HEK293 (cell line): ENCODE results near the gene MUC5AC.

Experiments
- CTCF ChIA-PET: fragments of 350-600 bp; formaldehyde crosslinking; extraction: SDS; loops from one replicate; lab custom pipeline; 2021; ENCODE audit warnings: antibody characterized with exemption; lab: Yijun Ruan, JAX
- POLR2A ChIA-PET: fragments of 300-600 bp; formaldehyde crosslinking; extraction: SDS; loops from one replicate; lab custom pipeline; 2020; ENCODE audit warnings: antibody characterized with exemption, inconsistent platforms; lab: Yijun Ruan, JAX
- H3K27ac ChIP-seq: fragments of 200-500 bp; sonication (Bioruptor generic); 2 replicates; pipeline ENCODE4 v1.5.1; 2014; ENCODE audit warnings: low read depth, low read length, control low read depth, inconsistent platforms; ENCODE audit errors: extremely low read depth
- H3K36me3 ChIP-seq, 2 experiments: fragments of 200-500 bp in 1 of 2; sonication (Bioruptor generic) in 1 of 2; 1 replicate in 1 of 2; 2 replicates in 1 of 2; pipeline ENCODE4 v1.5.1; 2014 to 2017; ENCODE audit warnings: inconsistent platforms in 2 of 2, low read length in 2 of 2; ENCODE audit not compliant: control insufficient read depth in 2 of 2, insufficient read depth in 1 of 2
- H3K4me1 ChIP-seq: fragments of 200-500 bp; sonication (Bioruptor generic); 2 replicates; pipeline ENCODE4 v1.5.1; 2014; ENCODE audit warnings: mild to moderate bottlenecking, low read length, inconsistent platforms; ENCODE audit not compliant: control insufficient read depth, insufficient read depth
- H3K4me3 ChIP-seq: 2 replicates; pipeline ENCODE4 v1.5.1; 2011; ENCODE audit warnings: low read depth, mild to moderate bottlenecking, control low read depth, low read length, moderate library complexity
- H3K9me3 ChIP-seq: fragments of 200-500 bp; sonication (Bioruptor generic); 2 replicates; pipeline ENCODE4 v1.5.1; 2014; ENCODE audit warnings: low read depth, low read length, inconsistent platforms; ENCODE audit not compliant: control insufficient read depth, insufficient read depth
- HOXC10 ChIP-seq: sonication (generic); formaldehyde crosslinking; IDR thresholded peaks from 2 replicates; pipeline ENCODE4 v1.8.1; 2023; ENCODE audit warnings: mild to moderate bottlenecking, missing genetic modification reagents
- ZIC2 ChIP-seq: fragments of 450-650 bp; formaldehyde crosslinking; IDR thresholded peaks from 2 replicates; pipeline ENCODE4 v1.5.1; 2016; ENCODE audit warnings: missing biosample characterization, missing genetic modification characterization
- ZNF146 ChIP-seq: fragments of 450-650 bp; formaldehyde crosslinking; IDR thresholded peaks from 2 replicates; pipeline ENCODE4 v1.5.1; 2016; ENCODE audit warnings: missing biosample characterization, missing genetic modification characterization
- ZNF155 ChIP-seq: fragments of 450-650 bp; formaldehyde crosslinking; IDR thresholded peaks from 2 replicates; pipeline ENCODE4 v1.5.1; 2016; ENCODE audit warnings: missing biosample characterization, missing genetic modification characterization
- ZNF175 ChIP-seq: fragments of 450-650 bp; formaldehyde crosslinking; IDR thresholded peaks from 2 replicates; pipeline ENCODE4 v1.5.1; 2016; ENCODE audit warnings: missing biosample characterization, missing genetic modification characterization
- ZNF202 ChIP-seq: fragments of 450-650 bp; formaldehyde crosslinking; IDR thresholded peaks from 2 replicates; pipeline ENCODE4 v1.5.1; 2016; ENCODE audit warnings: missing biosample characterization, missing genetic modification characterization, borderline replicate concordance
- ZNF311 ChIP-seq: fragments of 450-650 bp; formaldehyde crosslinking; IDR thresholded peaks from 2 replicates; pipeline ENCODE4 v1.5.1; 2017; ENCODE audit warnings: missing biosample characterization, missing genetic modification characterization, borderline replicate concordance
- ZNF473 ChIP-seq: fragments of 450-650 bp; formaldehyde crosslinking; IDR thresholded peaks from 2 replicates; pipeline ENCODE4 v1.5.1; 2017; ENCODE audit warnings: missing biosample characterization, missing genetic modification characterization
- ZNF514 ChIP-seq: fragments of 450-650 bp; formaldehyde crosslinking; IDR thresholded peaks from 2 replicates; pipeline ENCODE4 v1.5.1; 2016; ENCODE audit warnings: missing biosample characterization, missing genetic modification characterization
- ZNF561 ChIP-seq: fragments of 450-650 bp; IDR thresholded peaks from 2 replicates; pipeline ENCODE4 v1.5.1; 2018; ENCODE audit warnings: missing biosample characterization, missing genetic modification characterization, borderline replicate concordance
- ZNF596 ChIP-seq: fragments of 450-650 bp; IDR thresholded peaks from 2 replicates; pipeline ENCODE4 v1.5.0; 2018; ENCODE audit warnings: missing biosample characterization, mild to moderate bottlenecking, missing genetic modification characterization, moderate library complexity
- ZNF658 ChIP-seq: fragments of 450-650 bp; formaldehyde crosslinking; IDR thresholded peaks from 2 replicates; pipeline ENCODE4; 2016; ENCODE audit warnings: missing biosample characterization, missing genetic modification characterization
- ZNF677 ChIP-seq: fragments of 450-650 bp; IDR thresholded peaks from 2 replicates; pipeline ENCODE4 v1.5.0; 2018; ENCODE audit warnings: missing biosample characterization, mild to moderate bottlenecking, missing genetic modification characterization, moderate library complexity
- ZNF792 ChIP-seq: fragments of 450-650 bp; formaldehyde crosslinking; IDR thresholded peaks from 2 replicates; pipeline ENCODE4 v1.5.1; 2016; ENCODE audit warnings: missing biosample characterization, missing genetic modification characterization
- ZNF837 ChIP-seq: fragments of 450-650 bp; formaldehyde crosslinking; IDR thresholded peaks from 2 replicates; pipeline ENCODE4 v1.5.1; 2016; ENCODE audit warnings: missing biosample characterization, missing genetic modification characterization
- ZSCAN23 ChIP-seq: fragments of 450-650 bp; formaldehyde crosslinking; IDR thresholded peaks from 2 replicates; pipeline ENCODE4 v1.5.1; 2016; ENCODE audit warnings: missing biosample characterization, missing genetic modification characterization
- TF ChIP-seq, protein P1 (sequence below): fragments of 450-650 bp; formaldehyde crosslinking; IDR thresholded peaks from 2 replicates; pipeline ENCODE4 v1.5.1; 2017; ENCODE audit warnings: missing biosample characterization, missing genetic modification characterization
- TF ChIP-seq, protein P2 (sequence below): fragments of 450-650 bp; formaldehyde crosslinking; IDR thresholded peaks from 2 replicates; pipeline ENCODE4 v1.5.1; 2016; ENCODE audit warnings: missing biosample characterization, missing genetic modification characterization
- TF ChIP-seq, protein P3 (sequence below): fragments of 450-650 bp; formaldehyde crosslinking; IDR thresholded peaks from 2 replicates; pipeline ENCODE4 v1.5.1; 2016; ENCODE audit warnings: missing biosample characterization, missing genetic modification characterization
- TF ChIP-seq, protein P4 (sequence below): fragments of 450-650 bp; formaldehyde crosslinking; IDR thresholded peaks from 2 replicates; pipeline ENCODE4 v1.5.1; 2016; ENCODE audit warnings: missing biosample characterization, missing genetic modification characterization

MUC5AC gene

DNA sequence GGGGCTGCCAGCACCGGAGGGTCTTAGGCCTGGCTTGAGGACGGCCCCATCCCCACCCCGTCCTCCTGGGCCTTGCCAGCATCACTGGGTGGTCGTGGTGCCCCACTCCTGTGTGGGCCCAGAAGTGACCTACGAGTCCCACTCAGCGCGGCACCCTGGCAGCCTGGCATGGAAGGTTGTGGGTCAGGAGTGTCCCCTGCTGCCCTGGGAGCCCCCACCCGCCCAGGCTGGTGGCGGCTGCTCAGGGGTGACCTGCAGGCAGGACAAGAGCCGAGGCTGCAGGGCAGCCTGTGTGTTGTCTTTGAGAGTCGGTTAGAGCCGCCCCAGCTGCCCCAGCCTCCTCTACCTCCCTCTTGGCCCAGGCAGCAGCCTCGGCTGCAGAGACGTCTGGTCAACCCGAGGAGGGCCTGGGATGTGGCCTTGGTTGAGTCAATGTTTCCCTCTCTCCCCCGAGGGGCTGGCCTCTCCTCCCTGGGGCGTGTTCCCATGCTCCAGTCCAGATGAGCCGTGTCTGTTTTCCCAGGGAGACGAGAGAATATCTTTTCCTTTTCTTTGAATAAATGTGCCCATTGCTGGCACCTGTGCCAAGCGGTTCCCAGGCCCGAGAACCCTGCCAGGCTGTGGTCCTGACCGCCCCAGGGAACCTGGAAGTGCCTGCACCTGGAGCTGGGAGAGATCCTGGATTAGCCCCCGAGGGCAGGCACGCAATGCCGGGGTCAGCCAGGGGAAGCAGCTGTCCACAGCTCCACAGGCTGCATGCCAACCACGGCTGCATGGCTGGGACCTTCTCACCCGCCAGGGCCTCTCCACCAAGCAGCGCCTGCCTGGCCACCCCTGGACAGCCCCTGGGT is 35.7 kb upstream of the MUC5AC start (continued):
- TF ChIP-seq, protein P1, sequence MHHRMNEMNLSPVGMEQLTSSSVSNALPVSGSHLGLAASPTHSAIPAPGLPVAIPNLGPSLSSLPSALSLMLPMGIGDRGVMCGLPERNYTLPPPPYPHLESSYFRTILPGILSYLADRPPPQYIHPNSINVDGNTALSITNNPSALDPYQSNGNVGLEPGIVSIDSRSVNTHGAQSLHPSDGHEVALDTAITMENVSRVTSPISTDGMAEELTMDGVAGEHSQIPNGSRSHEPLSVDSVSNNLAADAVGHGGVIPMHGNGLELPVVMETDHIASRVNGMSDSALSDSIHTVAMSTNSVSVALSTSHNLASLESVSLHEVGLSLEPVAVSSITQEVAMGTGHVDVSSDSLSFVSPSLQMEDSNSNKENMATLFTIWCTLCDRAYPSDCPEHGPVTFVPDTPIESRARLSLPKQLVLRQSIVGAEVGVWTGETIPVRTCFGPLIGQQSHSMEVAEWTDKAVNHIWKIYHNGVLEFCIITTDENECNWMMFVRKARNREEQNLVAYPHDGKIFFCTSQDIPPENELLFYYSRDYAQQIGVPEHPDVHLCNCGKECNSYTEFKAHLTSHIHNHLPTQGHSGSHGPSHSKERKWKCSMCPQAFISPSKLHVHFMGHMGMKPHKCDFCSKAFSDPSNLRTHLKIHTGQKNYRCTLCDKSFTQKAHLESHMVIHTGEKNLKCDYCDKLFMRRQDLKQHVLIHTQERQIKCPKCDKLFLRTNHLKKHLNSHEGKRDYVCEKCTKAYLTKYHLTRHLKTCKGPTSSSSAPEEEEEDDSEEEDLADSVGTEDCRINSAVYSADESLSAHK (tag by site-specific recombination): no peak
- TF ChIP-seq ZNF175 (tag by site-specific recombination): no peak

DNA sequence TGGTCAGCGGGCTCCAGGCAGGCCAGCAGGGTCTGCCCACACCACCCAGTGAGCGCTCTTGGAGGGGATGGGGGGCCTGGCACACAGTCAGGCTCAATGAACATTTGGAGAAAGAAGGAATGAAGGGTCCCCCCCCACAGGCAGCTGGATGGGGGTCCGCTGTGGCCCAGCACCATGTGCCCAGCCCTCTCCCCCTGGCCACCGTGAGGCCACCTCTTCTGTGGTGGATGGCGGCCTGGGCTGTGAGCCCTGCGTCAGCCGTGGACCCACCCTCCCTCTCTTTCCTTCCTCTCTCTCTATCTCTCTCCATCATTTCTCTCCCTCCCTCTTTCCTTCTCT is 35.1 kb upstream of the MUC5AC start:
- Histone ChIP-seq H3K36me3 (no peaks in the 10 kb centered on the region), H3K4me1 (no peaks in the 10 kb centered on the region), H3K4me3 (no peak overlapping the region), H3K27ac (no peak overlapping the region), H3K9me3 (no peaks in the 10 kb centered on the region)
- TF ChIP-seq ZNF202 (tag by site-specific recombination): no peak
- TF ChIP-seq, protein P2, sequence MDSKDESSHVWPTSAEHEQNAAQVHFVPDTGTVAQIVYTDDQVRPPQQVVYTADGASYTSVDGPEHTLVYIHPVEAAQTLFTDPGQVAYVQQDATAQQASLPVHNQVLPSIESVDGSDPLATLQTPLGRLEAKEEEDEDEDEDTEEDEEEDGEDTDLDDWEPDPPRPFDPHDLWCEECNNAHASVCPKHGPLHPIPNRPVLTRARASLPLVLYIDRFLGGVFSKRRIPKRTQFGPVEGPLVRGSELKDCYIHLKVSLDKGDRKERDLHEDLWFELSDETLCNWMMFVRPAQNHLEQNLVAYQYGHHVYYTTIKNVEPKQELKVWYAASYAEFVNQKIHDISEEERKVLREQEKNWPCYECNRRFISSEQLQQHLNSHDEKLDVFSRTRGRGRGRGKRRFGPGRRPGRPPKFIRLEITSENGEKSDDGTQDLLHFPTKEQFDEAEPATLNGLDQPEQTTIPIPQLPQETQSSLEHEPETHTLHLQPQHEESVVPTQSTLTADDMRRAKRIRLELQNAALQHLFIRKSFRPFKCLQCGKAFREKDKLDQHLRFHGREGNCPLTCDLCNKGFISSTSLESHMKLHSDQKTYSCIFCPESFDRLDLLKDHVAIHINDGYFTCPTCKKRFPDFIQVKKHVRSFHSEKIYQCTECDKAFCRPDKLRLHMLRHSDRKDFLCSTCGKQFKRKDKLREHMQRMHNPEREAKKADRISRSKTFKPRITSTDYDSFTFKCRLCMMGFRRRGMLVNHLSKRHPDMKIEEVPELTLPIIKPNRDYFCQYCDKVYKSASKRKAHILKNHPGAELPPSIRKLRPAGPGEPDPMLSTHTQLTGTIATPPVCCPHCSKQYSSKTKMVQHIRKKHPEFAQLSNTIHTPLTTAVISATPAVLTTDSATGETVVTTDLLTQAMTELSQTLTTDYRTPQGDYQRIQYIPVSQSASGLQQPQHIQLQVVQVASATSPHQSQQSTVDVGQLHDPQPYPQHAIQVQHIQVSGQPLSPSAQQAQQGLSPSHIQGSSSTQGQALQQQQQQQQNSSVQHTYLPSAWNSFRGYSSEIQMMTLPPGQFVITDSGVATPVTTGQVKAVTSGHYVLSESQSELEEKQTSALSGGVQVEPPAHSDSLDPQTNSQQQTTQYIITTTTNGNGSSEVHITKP (tag by site-specific recombination): no peak
- no peak for TF ChIP-seq ZNF155 (tag by site-specific recombination)
- no peak for TF ChIP-seq HOXC10 (CRISPR knock-in tag)
- no peak for TF ChIP-seq ZNF514
- no peak for TF ChIP-seq ZNF561
- no peak for TF ChIP-seq ZNF837 (tag by site-specific recombination)
- no peak for TF ChIP-seq ZNF596 (tag by site-specific recombination)
- no peak for TF ChIP-seq ZSCAN23 (tag by site-specific recombination)
- TF ChIP-seq ZNF311 (tag by site-specific recombination): no peak
- TF ChIP-seq ZNF473 (tag by site-specific recombination): no peak
- no peak for TF ChIP-seq ZNF658 (tag by site-specific recombination)
- TF ChIP-seq, protein P3, sequence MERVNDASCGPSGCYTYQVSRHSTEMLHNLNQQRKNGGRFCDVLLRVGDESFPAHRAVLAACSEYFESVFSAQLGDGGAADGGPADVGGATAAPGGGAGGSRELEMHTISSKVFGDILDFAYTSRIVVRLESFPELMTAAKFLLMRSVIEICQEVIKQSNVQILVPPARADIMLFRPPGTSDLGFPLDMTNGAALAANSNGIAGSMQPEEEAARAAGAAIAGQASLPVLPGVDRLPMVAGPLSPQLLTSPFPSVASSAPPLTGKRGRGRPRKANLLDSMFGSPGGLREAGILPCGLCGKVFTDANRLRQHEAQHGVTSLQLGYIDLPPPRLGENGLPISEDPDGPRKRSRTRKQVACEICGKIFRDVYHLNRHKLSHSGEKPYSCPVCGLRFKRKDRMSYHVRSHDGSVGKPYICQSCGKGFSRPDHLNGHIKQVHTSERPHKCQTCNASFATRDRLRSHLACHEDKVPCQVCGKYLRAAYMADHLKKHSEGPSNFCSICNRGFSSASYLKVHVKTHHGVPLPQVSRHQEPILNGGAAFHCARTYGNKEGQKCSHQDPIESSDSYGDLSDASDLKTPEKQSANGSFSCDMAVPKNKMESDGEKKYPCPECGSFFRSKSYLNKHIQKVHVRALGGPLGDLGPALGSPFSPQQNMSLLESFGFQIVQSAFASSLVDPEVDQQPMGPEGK (tag by site-specific recombination): no peak
- no peak for TF ChIP-seq ZIC2 (tag by site-specific recombination)
- TF ChIP-seq ZNF792 (tag by site-specific recombination): no peak
- TF ChIP-seq, protein P4, sequence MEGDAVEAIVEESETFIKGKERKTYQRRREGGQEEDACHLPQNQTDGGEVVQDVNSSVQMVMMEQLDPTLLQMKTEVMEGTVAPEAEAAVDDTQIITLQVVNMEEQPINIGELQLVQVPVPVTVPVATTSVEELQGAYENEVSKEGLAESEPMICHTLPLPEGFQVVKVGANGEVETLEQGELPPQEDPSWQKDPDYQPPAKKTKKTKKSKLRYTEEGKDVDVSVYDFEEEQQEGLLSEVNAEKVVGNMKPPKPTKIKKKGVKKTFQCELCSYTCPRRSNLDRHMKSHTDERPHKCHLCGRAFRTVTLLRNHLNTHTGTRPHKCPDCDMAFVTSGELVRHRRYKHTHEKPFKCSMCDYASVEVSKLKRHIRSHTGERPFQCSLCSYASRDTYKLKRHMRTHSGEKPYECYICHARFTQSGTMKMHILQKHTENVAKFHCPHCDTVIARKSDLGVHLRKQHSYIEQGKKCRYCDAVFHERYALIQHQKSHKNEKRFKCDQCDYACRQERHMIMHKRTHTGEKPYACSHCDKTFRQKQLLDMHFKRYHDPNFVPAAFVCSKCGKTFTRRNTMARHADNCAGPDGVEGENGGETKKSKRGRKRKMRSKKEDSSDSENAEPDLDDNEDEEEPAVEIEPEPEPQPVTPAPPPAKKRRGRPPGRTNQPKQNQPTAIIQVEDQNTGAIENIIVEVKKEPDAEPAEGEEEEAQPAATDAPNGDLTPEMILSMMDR: no peak
- TF ChIP-seq ZNF146 (tag by site-specific recombination): no peak
- no peak for TF ChIP-seq ZNF677 (tag by site-specific recombination)
- CTCF ChIA-PET: no interaction called here
- POLR2A ChIA-PET: no interaction called here
